Skin epidermis (tissue), 12 donors: ENCODE measurements around the gene SMIM7.
"Not testable (repeated sequence)": the region's sequence is repeated elsewhere in the genome, so short reads cannot be mapped to it uniquely, and the experiment has no call there.

Source experiments
- H3K27ac ChIP-seq, 21 experiments: fragments of 200-600 bp; sonication (generic) in 11 of 21; one replicate each; pipeline ENCODE4 v1.5.0; 2020; ENCODE audit warnings: mild to moderate bottlenecking in 3 of 21, inconsistent platforms in 2 of 21, moderate library complexity in 2 of 21
- H3K4me3 ChIP-seq, 7 experiments: fragments of 200-600 bp; sonication (generic) in 2 of 7; one replicate each; pipeline ENCODE4 v1.5.0; 2020; ENCODE audit warnings: inconsistent platforms in 2 of 7, mild to moderate bottlenecking in 2 of 7, moderate library complexity in 1 of 7

SMIM7 gene

GRCh38 chr19:16659832-16660708 lies at the start of gene SMIM7:
Gene SMIM7, minus strand, starts transcription at chr19:16660144. Its CDS starts 34 bp downstream, at chr19:16660110.
- peak within 1 kb of the TSS; percentile 31 to 95 (median 89) for H3K27ac ChIP-seq
- H3K4me3 ChIP-seq, result peak within 1 kb of the TSS; percentile 52 to 85 (median 64)

GRCh38 chr19:16703677-16704076 lies 43.7 kb upstream of the SMIM7 start:
- Histone ChIP-seq H3K4me3 (no peak overlapping the region), H3K27ac (no peak overlapping the region)

DNA sequence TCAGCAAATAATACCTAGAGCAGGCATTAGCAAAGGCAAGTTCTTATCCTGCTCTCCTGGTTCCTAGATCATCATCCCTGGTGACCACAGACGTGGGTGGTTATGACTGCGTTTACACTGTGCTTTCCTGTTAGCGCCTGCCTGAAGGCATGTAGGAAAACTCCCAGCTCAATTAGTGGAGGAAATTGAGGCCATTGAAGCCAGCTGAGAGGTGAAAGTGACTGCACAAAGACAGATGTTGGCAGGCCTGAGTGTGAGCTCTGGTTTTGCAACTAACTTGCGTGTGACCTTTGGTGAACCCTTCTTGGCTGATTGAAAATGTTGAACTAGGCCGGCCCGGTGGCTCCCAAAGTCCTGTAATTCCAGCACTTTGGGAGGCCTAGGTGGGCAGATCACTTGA lies 42.2 kb upstream of the SMIM7 start:
- H3K27ac ChIP-seq, result no peak overlapping the region

DNA sequence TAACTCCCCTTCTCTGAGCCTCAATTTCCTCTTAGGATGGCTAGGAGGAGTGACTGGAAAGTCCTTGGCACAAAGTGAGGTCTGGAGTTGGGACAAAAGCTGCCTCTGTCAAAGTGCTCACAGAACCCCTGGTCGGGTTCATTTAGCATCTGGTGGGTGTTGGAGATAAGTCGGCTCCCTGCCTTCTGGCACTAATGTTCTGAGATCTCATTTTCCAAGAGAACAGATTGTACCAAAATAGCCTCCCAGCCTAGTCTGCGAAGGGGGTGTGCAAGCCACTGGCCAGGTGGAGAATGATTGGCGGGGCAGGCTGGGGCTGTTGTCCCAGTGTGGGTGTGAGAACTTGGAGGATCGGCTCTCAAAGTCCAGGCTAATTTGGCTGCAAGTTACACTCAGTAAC lies 39.0 kb upstream of the SMIM7 start:
- Histone ChIP-seq H3K4me3 (no peak overlapping the region), H3K27ac (no peak overlapping the region)

More for the DNA sequence above, 42.2 kb upstream of the SMIM7 start:
- no peak overlapping the region for H3K4me3 ChIP-seq

- H3K27ac ChIP-seq, result no peak overlapping the region
Measured at GRCh38 chr19:16688084-16688483, 28.1 kb upstream of the SMIM7 start.

DNA sequence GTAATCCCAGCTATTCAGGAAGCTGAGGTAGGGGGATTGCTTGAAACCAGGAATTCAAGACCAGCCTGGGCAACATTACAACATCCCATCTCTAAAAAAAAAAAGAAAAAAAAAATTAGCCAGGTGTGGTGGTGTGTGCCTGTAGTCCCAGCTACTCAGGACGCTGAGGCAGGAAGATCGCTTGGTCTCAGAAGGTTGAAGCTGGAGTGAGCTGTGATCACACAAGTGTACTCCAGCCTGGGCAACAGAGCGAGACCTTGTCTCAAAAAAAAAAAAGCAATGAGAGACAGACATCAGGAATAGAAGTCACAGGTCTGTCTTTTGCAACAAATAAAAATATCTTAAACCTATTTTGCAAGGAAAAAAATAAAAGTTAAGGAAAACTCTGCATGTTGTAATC lies 24.3 kb upstream of the SMIM7 start:
- no peak overlapping the region for H3K27ac ChIP-seq
- H3K4me3 ChIP-seq, result no peak overlapping the region

More at GRCh38 chr19:16688084-16688483, 28.1 kb upstream of the SMIM7 start:
- no peak overlapping the region for H3K4me3 ChIP-seq

GRCh38 chr19:16682539-16682938 lies 22.6 kb upstream of the SMIM7 start:
- Histone ChIP-seq H3K27ac (no peak overlapping the region), H3K4me3 (no peak overlapping the region)

GRCh38 chr19:16679811-16680210 lies 19.9 kb upstream of the SMIM7 start:
- no peak overlapping the region for H3K27ac ChIP-seq
- H3K4me3 ChIP-seq, result no peak overlapping the region

- H3K4me3 ChIP-seq, result no peak overlapping the region
- no peak overlapping the region for H3K27ac ChIP-seq
Measured at GRCh38 chr19:16678498-16678897, 18.6 kb upstream of the SMIM7 start.

- Histone ChIP-seq H3K27ac (no peak overlapping the region), H3K4me3 (no peak overlapping the region)
Measured at GRCh38 chr19:16677055-16677454, 17.1 kb upstream of the SMIM7 start.

- Histone ChIP-seq H3K4me3 (no peak overlapping the region), H3K27ac (no peak overlapping the region)
Measured at GRCh38 chr19:16676101-16676798, 16.3 kb upstream of the SMIM7 start.

DNA sequence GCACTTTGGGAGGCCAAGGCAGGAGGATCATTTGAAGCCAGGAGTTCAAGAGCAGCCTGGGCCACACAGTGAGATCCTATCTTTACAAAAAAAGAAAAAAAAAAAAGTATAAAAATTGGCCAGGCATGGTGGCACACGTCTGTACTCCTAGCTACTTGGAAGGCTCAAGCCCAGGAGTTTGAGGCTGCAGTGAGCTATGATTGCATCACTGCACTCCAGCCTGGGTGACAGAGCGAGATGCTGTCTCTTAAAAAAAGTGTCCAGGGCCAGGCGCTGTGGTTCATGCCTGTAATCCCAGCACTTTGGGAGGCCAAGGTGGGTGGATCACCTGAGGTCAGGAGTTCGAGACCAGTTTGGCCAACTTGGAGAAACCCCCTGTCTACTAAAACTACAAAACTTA lies 13.9 kb upstream of the SMIM7 start:
- not testable (repeated sequence) for H3K4me3 ChIP-seq, H3K27ac ChIP-seq

DNA sequence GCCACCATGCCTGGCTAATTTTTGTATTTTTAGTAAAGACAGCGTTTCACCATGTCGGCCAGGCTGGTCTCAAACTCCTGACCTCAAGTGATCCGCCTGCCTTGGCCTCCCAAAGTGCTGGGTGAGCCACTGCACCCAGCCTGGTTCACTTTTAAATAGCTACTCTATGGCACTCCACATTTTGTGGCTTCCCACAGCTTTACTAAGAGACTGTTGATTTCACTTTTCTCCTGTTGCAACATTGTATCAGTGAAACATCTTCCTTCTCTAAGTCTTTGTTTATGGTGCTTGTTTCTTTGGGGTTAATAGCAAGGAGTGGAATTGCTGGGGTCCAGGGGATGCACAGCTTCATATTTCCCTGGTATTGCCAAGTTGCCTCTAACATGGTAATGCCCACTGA lies 13.3 kb upstream of the SMIM7 start:
- no peak overlapping the region for H3K4me3 ChIP-seq

GRCh38 chr19:16671652-16672274 lies 11.8 kb upstream of the SMIM7 start:
- Histone ChIP-seq H3K27ac (no peak overlapping the region), H3K4me3 (no peak overlapping the region)

More for the DNA sequence above, 13.3 kb upstream of the SMIM7 start:
- H3K27ac ChIP-seq, result no peak overlapping the region

DNA sequence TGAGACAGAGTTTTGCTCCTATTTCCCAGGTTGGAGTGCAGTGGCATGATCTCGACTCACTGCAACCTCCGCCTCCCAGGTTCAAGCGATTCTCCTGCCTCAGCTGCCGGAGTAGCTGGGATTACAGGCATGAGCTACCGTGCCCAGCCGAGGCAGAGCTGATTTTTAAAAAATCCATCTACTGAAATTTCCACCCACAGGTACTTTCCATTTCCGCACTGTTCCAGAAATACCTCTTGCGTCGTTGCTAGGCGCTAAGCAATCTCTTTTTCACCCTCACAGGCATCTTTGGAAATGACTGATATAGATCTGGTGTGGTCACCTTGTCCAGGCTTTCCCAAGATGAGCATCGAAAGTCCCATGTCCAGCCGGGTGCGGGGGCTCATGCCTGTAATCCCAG lies 10.3 kb upstream of the SMIM7 start:
- Histone ChIP-seq H3K27ac (no peak overlapping the region), H3K4me3 (no peak overlapping the region)

GRCh38 chr19:16668702-16669101 lies 8.8 kb upstream of the SMIM7 start:
- not testable (repeated sequence) for H3K4me3 ChIP-seq, H3K27ac ChIP-seq

- Histone ChIP-seq H3K27ac (no peak overlapping the region), H3K4me3 (no peak overlapping the region)
Measured at GRCh38 chr19:16668176-16668575, 8.2 kb upstream of the SMIM7 start.

DNA sequence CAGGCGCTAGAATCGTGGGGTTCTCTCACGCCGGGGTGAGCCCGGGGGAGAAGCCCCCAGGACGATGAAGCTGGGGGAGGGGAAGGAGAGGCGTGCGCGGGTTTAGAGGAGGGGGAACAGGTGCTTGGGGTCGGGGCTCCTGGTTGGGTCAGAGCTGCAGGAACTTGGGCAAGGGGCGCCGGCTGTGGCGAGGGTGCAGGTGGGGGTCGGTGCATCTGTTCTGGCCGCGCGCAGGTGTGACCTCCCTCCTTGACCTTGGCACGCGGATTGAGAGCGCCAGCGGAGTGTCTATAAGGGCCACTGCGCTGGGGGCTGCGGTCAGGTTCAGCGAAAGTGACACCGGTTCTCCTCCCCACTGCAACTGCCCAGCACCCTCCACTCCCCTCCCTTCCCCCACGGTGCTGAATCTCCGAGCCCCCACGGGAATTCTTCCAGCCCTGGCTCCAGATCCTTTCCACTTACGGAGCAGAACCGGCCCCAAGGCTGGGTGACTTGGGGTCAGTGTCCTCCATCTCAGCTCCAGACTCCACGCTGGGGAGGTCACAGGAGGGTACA lies 1.6 kb upstream of the SMIM7 start:
- peak overlapping the region in 7 of 21 experiments; percentile 27 to 95 (median 79) for H3K27ac ChIP-seq
- peak overlapping the region; percentile 52 to 85 (median 64) for H3K4me3 ChIP-seq

DNA sequence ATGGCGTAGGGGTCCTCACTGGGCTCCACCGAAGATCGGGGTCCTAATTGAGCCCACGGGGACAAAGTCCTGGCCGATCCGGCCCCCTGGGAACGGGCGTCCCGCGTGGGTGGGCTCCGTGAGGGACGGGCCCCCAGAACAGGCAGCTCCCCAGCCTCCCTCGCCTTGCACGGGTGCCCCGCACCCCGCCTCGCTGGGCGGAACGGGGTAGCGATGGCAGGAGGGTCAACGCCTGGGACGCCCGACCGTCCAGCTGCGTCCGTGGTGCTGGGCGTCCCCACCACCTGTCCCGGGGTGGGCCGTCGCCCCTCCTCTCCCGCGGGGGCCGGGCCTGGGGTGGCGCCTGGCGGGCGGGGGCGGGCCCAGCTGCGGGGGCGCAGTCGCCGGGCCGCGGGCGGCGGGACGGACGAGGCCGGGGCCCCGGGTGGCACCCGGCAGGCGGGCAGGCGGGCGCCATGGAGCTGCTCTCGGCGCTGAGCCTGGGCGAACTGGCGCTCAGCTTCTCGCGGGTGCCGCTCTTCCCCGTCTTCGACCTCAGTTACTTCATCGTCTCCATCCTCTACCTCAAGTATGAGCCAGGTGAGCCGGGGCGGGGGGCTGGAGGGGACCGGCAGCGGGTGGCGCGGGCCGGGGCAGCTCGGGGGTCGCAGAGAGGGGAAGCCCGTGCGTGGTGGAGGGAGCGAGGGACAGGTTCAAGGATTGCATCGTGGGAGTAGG lies 977 bp upstream of the SMIM7 start, which contains the start of gene TMEM38A:
TSS of gene TMEM38A (plus strand) at position 377 of the 717 bp plus-strand sequence. CDS start at position 456, 79 bp downstream.
- H3K27ac ChIP-seq, result peak within 1 kb of the TSS; percentile 31 to 95 (median 89)
- peak within 1 kb of the TSS; percentile 52 to 85 (median 64) for H3K4me3 ChIP-seq
